22Rv1 (cell line): Measurements from ENCODE around the gene PLXNB2.

Experiments
- H3K27ac ChIP-seq: fragments of 450-650 bp; 2 replicates; pipeline ENCODE4 v1.5.1; 2017
- CTCF ChIP-seq: fragments of 450-650 bp; IDR thresholded peaks from 2 replicates; pipeline ENCODE4 v1.5.1; 2017; ENCODE audit warnings: mild to moderate bottlenecking
- ZFX ChIP-seq: fragments of 450-650 bp; IDR thresholded peaks from 2 replicates; pipeline ENCODE4 v1.6.1; 2017; ENCODE audit warnings: antibody characterized with exemption, borderline replicate concordance

Gene PLXNB2

GRCh38 chr22:50308986-50309600 is 1.6 kb upstream of the PLXNB2 start:
- peak overlapping the region; percentile 60 for H3K27ac ChIP-seq
- TF ChIP-seq ZFX: no peak
- TF ChIP-seq CTCF: no peak

- H3K27ac ChIP-seq: peak overlapping the region; percentile 60
- TF ChIP-seq ZFX: no peak
- no peak for TF ChIP-seq CTCF
These were observed 1.1 kb upstream of the PLXNB2 start for GRCh38 chr22:50308597-50308935.

GRCh38 chr22:50307890-50308596 is 597 bp upstream of the PLXNB2 start:
- peak overlapping the region; percentile 60 for H3K27ac ChIP-seq
- no peak for TF ChIP-seq ZFX
- no peak for TF ChIP-seq CTCF

- H3K27ac ChIP-seq: peak overlapping the region; percentile 95
- TF ChIP-seq ZFX: no peak
- TF ChIP-seq CTCF: no peak
These were observed 1.4 kb downstream of the PLXNB2 start for GRCh38 chr22:50305923-50306566.

- TF ChIP-seq CTCF (no peak), ZFX (no peak)
- peak overlapping the region; percentile 95 for H3K27ac ChIP-seq
These were observed 2.0 kb downstream of the PLXNB2 start for GRCh38 chr22:50305393-50305922.

GRCh38 chr22:50304528-50305392 is 2.7 kb downstream of the PLXNB2 start:
- TF ChIP-seq ZFX (no peak), CTCF (no peak)
- H3K27ac ChIP-seq: peak overlapping the region; percentile 95
